ENCODE measurements around the gene SHTN1.

- no peak for TF ChIP-seq CTCF (IDR thresholded peaks at IDR 0.05; ENCODE audit: extremely low read depth in 1 of 2, insufficient read depth in 1 of 2, low read depth in 1 of 2, low read length in 2 of 2)
- no peak for TF ChIP-seq EZH2 (IDR thresholded peaks at IDR 0.05; ENCODE audit: borderline replicate concordance, low read depth, low read length, severe bottlenecking)
- TF ChIP-seq MAX (IDR thresholded peaks at IDR 0.05; ENCODE audit: insufficient read depth, insufficient read length) = no peak
- no peak for TF ChIP-seq POLR2AphosphoS5 (IDR thresholded peaks at IDR 0.05; ENCODE audit: insufficient read depth, low read depth, low read length)
- TF ChIP-seq JUN (IDR thresholded peaks at IDR 0.05; ENCODE audit: borderline replicate concordance, insufficient read depth, insufficient read length, low read depth) = peak; percentile 74
These were observed 57.0 kb downstream of the SHTN1 start for GRCh38 chr10:116947841-116948529.
